Measurements from ENCODE around the gene OR8B2.

The OR8B2 gene

GRCh38 chr11:124376280-124376679 is 8.0 kb downstream of the OR8B2 start:
- TF ChIP-seq CTCF (conservative IDR thresholded peaks at IDR 0.05; ENCODE audit: low read depth) = no peak
- DNase-seq (ENCODE audit: low spot score) = no peak
- CTCF ChIA-PET = no interaction called here
- POLR2A ChIA-PET (ENCODE audit: low non-redundant PET) = no interaction called here
- no peak overlapping the region for H3K27ac ChIP-seq

GRCh38 chr11:124359566-124359965 is 24.7 kb downstream of the OR8B2 start:
- DNase-seq (ENCODE audit: low spot score) = no peak
- ChIA-PET CTCF (no interaction called here), POLR2A (ENCODE audit: low non-redundant PET) (no interaction called here)
- H3K27ac ChIP-seq = no peak overlapping the region
- TF ChIP-seq CTCF (conservative IDR thresholded peaks at IDR 0.05; ENCODE audit: low read depth) = no peak

GRCh38 chr11:124346311-124346955 is 37.9 kb downstream of the OR8B2 start:
- POLR2A ChIA-PET (ENCODE audit: low non-redundant PET) = no interaction called here
- TF ChIP-seq CTCF (conservative IDR thresholded peaks at IDR 0.05; ENCODE audit: low read depth) = no peak
- CTCF ChIA-PET = no interaction called here
- no peak for DNase-seq (ENCODE audit: low spot score)
- H3K27ac ChIP-seq = no peak overlapping the region

GRCh38 chr11:124344346-124344745 is 40.0 kb downstream of the OR8B2 start:
- no peak for TF ChIP-seq CTCF (conservative IDR thresholded peaks at IDR 0.05; ENCODE audit: low read depth)
- POLR2A ChIA-PET (ENCODE audit: low non-redundant PET) = no interaction called here
- no peak for DNase-seq (ENCODE audit: low spot score)
- no peak overlapping the region for H3K27ac ChIP-seq
- CTCF ChIA-PET = interaction anchor here (0.6 kb wide), 2 partner anchors 19 to 211 kb away, joined by 3 to 5 read pairs; no protein-coding TSS in a partner anchor

GRCh38 chr11:124340142-124340447 is 44.2 kb downstream of the OR8B2 start:
- no peak overlapping the region for H3K27ac ChIP-seq
- CTCF ChIA-PET = no interaction called here
- no peak for DNase-seq (ENCODE audit: low spot score)
- POLR2A ChIA-PET (ENCODE audit: low non-redundant PET) = no interaction called here
- TF ChIP-seq CTCF (conservative IDR thresholded peaks at IDR 0.05; ENCODE audit: low read depth) = no peak

GRCh38 chr11:124339396-124340141 is 44.7 kb downstream of the OR8B2 start:
- DNase-seq (ENCODE audit: low spot score) = no peak
- no peak overlapping the region for H3K27ac ChIP-seq
- POLR2A ChIA-PET (ENCODE audit: low non-redundant PET) = no interaction called here
- CTCF ChIA-PET = no interaction called here
- TF ChIP-seq CTCF (conservative IDR thresholded peaks at IDR 0.05; ENCODE audit: low read depth) = no peak

Data from RWPE1 (cell line).